AG04450 (cell line): ENCODE data around the gene CHAF1A. TPM values are rescaled to one million over a fixed set of nuclear protein-coding genes. Genes with fewer than 3 reads are reported as not detected.

Source experiments
- CTCF ChIA-PET: fragments of 300-600, 350-600 bp; formaldehyde crosslinking; extraction: SDS; loops from one replicate; lab custom pipeline; 2022; ENCODE audit warnings: antibody characterized with exemption, inconsistent platforms; lab: Charles Lee
- POLR2A ChIA-PET: fragments of 350-600 bp; formaldehyde crosslinking; extraction: SDS; loops from one replicate; lab custom pipeline; 2021; ENCODE audit warnings: antibody characterized with exemption, inconsistent platforms; lab: Yijun Ruan, JAX
- DNase-seq: peaks from one replicate; pipeline ENCODE4 v3.0.0-alpha.2; 2011; ENCODE audit warnings: low read depth, low spot score
- H3K27ac ChIP-seq: one replicate; pipeline ENCODE4 v1.5.1; 2012; ENCODE audit warnings: low read depth, low read length, control low read depth
- H3K27me3 ChIP-seq: one replicate; pipeline ENCODE4 v1.6.0; 2012; ENCODE audit warnings: low read length; ENCODE audit not compliant: control insufficient read depth, insufficient read depth
- H3K4me3 ChIP-seq: 2 replicates; pipeline ENCODE4 v1.5.1; 2011; ENCODE audit warnings: mild to moderate bottlenecking, low read depth, low read length, control low read depth
- H3K9me3 ChIP-seq: 2 replicates; pipeline ENCODE4 v1.5.1; 2012; ENCODE audit warnings: low read length; ENCODE audit not compliant: control insufficient read depth, insufficient read depth
- CTCF ChIP-seq: IDR thresholded peaks from 2 replicates; pipeline ENCODE4 v1.5.1; 2011; ENCODE audit warnings: low read depth, low read length, control low read depth, inconsistent platforms
- polyA plus RNA-seq: library from polyadenylated mRNA; depleted of rRNA; stranded (reverse); fragments of >200 nt; gene quantifications from 2 replicates; pipeline ENCODE4 v1.2.3, GENCODE V29; 2011

CHAF1A gene
- polyA plus RNA-seq, 1 experiment = 5.0 TPM

GRCh38 chr19:4441994-4442818 lies 39.8 kb downstream of the CHAF1A start:
- no peak for TF ChIP-seq CTCF
- Histone ChIP-seq H3K9me3 (no peaks in the 10 kb centered on the region; the same call in 1 of the 2 replicates), H3K4me3 (no peak overlapping the region), H3K27ac (no peak overlapping the region), H3K27me3 (no peaks in the 10 kb centered on the region)
- CTCF ChIA-PET = no interaction called here
- POLR2A ChIA-PET = interaction anchor here (0.6 kb wide), 1 partner anchor 57 kb away, joined by 3 read pairs; no protein-coding TSS in a partner anchor
- no peak for DNase-seq

DNA sequence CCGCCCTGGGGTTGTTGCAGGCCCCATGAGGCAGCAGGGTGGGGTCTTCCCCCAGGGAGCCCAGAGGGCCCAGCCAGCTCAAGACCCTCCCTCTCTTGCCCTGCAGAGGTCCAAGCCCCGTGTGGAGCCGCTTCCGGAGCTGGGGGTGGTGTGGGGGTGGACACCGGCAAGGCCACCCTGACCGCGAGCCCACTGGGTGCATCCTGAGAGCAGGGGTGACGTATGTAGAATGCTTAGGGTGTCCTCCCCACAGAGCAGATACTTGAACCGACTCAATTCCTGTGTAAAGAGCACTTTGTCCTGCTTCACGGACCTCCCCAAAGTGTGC lies 40.3 kb downstream of the CHAF1A start:
- no peak for TF ChIP-seq CTCF
- ChIA-PET CTCF (no interaction called here), POLR2A (no interaction called here)
- H3K4me3 ChIP-seq = no peak overlapping the region
- H3K9me3 ChIP-seq = no peaks in the 10 kb centered on the region; the same call in 1 of the 2 replicates
- no peaks in the 10 kb centered on the region for H3K27me3 ChIP-seq
- no peak for DNase-seq
- no peak overlapping the region for H3K27ac ChIP-seq

DNA sequence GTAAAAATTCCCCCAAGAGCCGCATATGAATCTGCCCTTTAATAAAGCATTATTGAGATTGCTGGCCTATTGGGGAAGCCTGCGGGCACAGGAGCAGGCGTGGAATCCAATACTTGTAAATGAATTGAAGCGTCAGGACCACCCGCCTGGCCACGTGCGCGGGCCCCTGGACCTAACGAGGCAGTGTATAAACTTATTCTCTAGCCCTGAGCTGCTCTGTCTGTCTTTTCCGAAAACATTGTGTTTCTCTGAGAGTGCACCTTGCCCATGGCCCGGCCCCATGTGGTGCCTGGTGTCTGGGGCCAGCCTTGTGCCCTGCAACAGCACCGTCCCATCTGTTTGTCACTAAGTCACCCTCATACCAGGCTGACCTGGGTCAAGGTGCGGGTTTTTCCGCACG lies 40.7 kb downstream of the CHAF1A start:
- DNase-seq = no peak
- POLR2A ChIA-PET = no interaction called here
- Histone ChIP-seq H3K4me3 (no peak overlapping the region), H3K9me3 (no peaks in the 10 kb centered on the region; the same call in 1 of the 2 replicates), H3K27me3 (no peaks in the 10 kb centered on the region), H3K27ac (no peak overlapping the region)
- no peak for TF ChIP-seq CTCF
- CTCF ChIA-PET = interaction anchor here (1.1 kb wide), 1 partner anchor 91 kb away, joined by 5 read pairs; no protein-coding TSS in a partner anchor

GRCh38 chr19:4443966-4444764 lies 41.7 kb downstream of the CHAF1A start:
- no peaks in the 10 kb centered on the region; the same call in 1 of the 2 replicates for H3K9me3 ChIP-seq
- ChIA-PET POLR2A (interaction anchor here (0.5 to 2.3 kb wide), 4 partner anchors 11 to 922 kb away, joined by 3 to 17 read pairs (median 4); no protein-coding TSS in a partner anchor), CTCF (interaction anchor here (1.1 kb wide), 1 partner anchor 92 kb away, joined by 5 read pairs; no protein-coding TSS in a partner anchor)
- no peaks in the 10 kb centered on the region for H3K27me3 ChIP-seq
- no peak for DNase-seq
- TF ChIP-seq CTCF = no peak
- no peak overlapping the region for H3K27ac ChIP-seq
- no peak overlapping the region for H3K4me3 ChIP-seq
